ENCODE data around the gene STX1B. TPM values are rescaled to one million over a fixed set of nuclear protein-coding genes. Genes with fewer than 3 reads are reported as not detected.

The STX1B gene
- total RNA-seq, 1 experiment from 2014 or later, result 11.0 TPM

DNA sequence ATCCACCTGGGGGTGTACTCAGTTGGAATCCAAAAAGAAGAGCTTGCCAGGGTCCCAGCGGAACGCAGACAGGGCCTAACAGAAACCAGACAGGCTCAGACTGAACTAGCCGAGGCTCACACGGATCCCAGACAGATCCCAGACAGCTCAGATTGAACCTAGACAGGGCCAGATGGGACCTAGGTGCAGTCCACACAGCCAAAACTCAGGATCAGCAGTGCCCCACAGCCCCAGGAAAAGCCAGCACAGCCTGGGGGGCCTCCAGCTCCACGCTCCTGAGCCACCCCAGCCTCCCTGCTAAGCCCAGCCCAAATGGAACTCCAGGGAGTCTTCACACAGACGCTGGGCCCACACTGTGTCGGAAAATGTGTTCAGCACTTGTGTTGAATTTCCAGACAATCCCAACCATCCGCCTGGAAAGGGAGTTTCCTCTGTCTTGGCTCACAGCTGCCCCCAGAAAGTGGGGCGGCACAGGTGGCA lies 7.5 kb downstream of the STX1B start:
- no peak overlapping the region for H4K91ac ChIP-seq (ENCODE audit: insufficient read length, low read depth, low read length)
- no peak overlapping the region for H3K23ac ChIP-seq (ENCODE audit: insufficient read length, low read depth, low read length)
- no peak overlapping the region for H3K9ac ChIP-seq (ENCODE audit: extremely low read depth, insufficient read length, low read length)
- H3K4me3 Mint-ChIP-seq, result no peak overlapping the region
- H3K4ac ChIP-seq (ENCODE audit: low read depth, low read length), result no peak overlapping the region
- H3T11ph ChIP-seq (ENCODE audit: low read length), result no peak overlapping the region
- TF ChIP-seq, protein P1, sequence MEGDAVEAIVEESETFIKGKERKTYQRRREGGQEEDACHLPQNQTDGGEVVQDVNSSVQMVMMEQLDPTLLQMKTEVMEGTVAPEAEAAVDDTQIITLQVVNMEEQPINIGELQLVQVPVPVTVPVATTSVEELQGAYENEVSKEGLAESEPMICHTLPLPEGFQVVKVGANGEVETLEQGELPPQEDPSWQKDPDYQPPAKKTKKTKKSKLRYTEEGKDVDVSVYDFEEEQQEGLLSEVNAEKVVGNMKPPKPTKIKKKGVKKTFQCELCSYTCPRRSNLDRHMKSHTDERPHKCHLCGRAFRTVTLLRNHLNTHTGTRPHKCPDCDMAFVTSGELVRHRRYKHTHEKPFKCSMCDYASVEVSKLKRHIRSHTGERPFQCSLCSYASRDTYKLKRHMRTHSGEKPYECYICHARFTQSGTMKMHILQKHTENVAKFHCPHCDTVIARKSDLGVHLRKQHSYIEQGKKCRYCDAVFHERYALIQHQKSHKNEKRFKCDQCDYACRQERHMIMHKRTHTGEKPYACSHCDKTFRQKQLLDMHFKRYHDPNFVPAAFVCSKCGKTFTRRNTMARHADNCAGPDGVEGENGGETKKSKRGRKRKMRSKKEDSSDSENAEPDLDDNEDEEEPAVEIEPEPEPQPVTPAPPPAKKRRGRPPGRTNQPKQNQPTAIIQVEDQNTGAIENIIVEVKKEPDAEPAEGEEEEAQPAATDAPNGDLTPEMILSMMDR (conservative IDR thresholded peaks at IDR 0.05), result no peak
- H2BK12ac ChIP-seq (ENCODE audit: insufficient read length, low read depth, low read length), result no peak overlapping the region
- no peaks in the 10 kb centered on the region for H3K27me3 ChIP-seq (ENCODE audit: insufficient read depth, low read length)
- no peak overlapping the region for H3K4me2 ChIP-seq (ENCODE audit: insufficient read depth, insufficient read length, low read length)
- no peak overlapping the region for H2BK120ac ChIP-seq (ENCODE audit: low read depth, low read length, poor library complexity, severe bottlenecking)
- H3K4me1 Mint-ChIP-seq, result peaks cover 21 to 29% of the 10 kb centered on the region in 2 experiments
- no peak overlapping the region for H3K18ac ChIP-seq (ENCODE audit: insufficient read length, low read depth, low read length)
- no CpG with 5 or more reads among the region's 9 CpGs for WGBS (ENCODE audit: extremely low coverage, insufficient read length, low lambda C conversion rate)
- no peak overlapping the region for H3K56ac ChIP-seq (ENCODE audit: insufficient read length, low read depth, low read length)
- no peaks in the 10 kb centered on the region for H3K9me3 ChIP-seq (ENCODE audit: control insufficient read depth, low read depth, low read length)
- H4K5ac ChIP-seq (ENCODE audit: insufficient read length, low read depth, low read length), result no peak overlapping the region
- H2AFZ ChIP-seq (ENCODE audit: low read length), result no peak overlapping the region
- H3K4me1 ChIP-seq (ENCODE audit: insufficient read depth, low read length), result no peaks in the 10 kb centered on the region
- H3K14ac ChIP-seq (ENCODE audit: insufficient read depth, low read length), result no peak overlapping the region
- no peaks in the 10 kb centered on the region for H3K79me1 ChIP-seq (ENCODE audit: insufficient read depth, low read depth, low read length, poor library complexity, severe bottlenecking)
- no peak overlapping the region for H2BK5ac ChIP-seq (ENCODE audit: insufficient read length, low read length)
- no peak overlapping the region for H2BK20ac ChIP-seq (ENCODE audit: low read depth, low read length, poor library complexity, severe bottlenecking)
- no peak overlapping the region for H2AK5ac ChIP-seq (ENCODE audit: insufficient read length, low read length)
- H3K79me2 ChIP-seq (ENCODE audit: insufficient read depth, low read length), result no peaks in the 10 kb centered on the region; the same call in 1 of the 2 replicates
- no peak overlapping the region for H2BK15ac ChIP-seq (ENCODE audit: low read depth, low read length)
- H3K27ac ChIP-seq (ENCODE audit: insufficient read length, low read depth, low read length), result no peak overlapping the region
- H4K8ac ChIP-seq (replicated peaks; ENCODE audit: insufficient read length, low read depth, low read length), result no peak overlapping the region
- H3K36me3 Mint-ChIP-seq (ENCODE audit: insufficient read depth in 1 of 3, low read depth in 3 of 3), result 0 out of 7 replicates have a peak, but pooled peaks cover 0 to 3% (median 0%) of the 10 kb centered on the region in 3 experiments
- peak overlapping the region in 1 of 3 experiments; percentile 62; a peak in 2 of 7 replicates for H3K27ac Mint-ChIP-seq
- H3K27me3 Mint-ChIP-seq (ENCODE audit: low read depth), result peaks cover 6% of the 10 kb centered on the region; the same call in 1 of the 2 replicates
- H4K20me1 ChIP-seq (ENCODE audit: control insufficient read depth, insufficient read depth, insufficient read length), result no peaks in the 10 kb centered on the region
- no peak for DNase-seq
- no peaks in the 10 kb centered on the region for H3K23me2 ChIP-seq (ENCODE audit: insufficient read length, low read depth, low read length, poor library complexity, severe bottlenecking)
- H3K9me3 Mint-ChIP-seq, result no peaks in the 10 kb centered on the region
